ENCODE results near the gene KIAA1958. TPM values are rescaled to one million over a fixed set of nuclear protein-coding genes. Genes with fewer than 3 reads are reported as not detected.

The KIAA1958 gene
- total RNA-seq, 1 experiment from 2014 or later: 18.5 TPM

GRCh38 chr9:112700085-112700484, 213.5 kb downstream of the KIAA1958 start:
- TF ChIP-seq ZFX (IDR thresholded peaks at IDR 0.05) (no peak), TCF7L2 (IDR thresholded peaks at IDR 0.05; ENCODE audit: borderline replicate concordance, extremely low read depth, insufficient read depth, insufficient read length) (no peak), SIN3A (IDR thresholded peaks at IDR 0.05; ENCODE audit: low read depth) (no peak), CBX3 (IDR thresholded peaks at IDR 0.05; ENCODE audit: low read depth) (no peak), ZBTB33 (IDR thresholded peaks at IDR 0.05; ENCODE audit: extremely low read depth, insufficient replicate concordance, low read length) (no peak), JUND (IDR thresholded peaks at IDR 0.05) (no peak), EZH2 (IDR thresholded peaks at IDR 0.05) (no peak), EGR1 (IDR thresholded peaks at IDR 0.05; ENCODE audit: low read depth) (no peak), RAD21 (IDR thresholded peaks at IDR 0.05; ENCODE audit: low read depth) (no peak), SP1 (IDR thresholded peaks at IDR 0.05; ENCODE audit: low read depth) (no peak), POLR2AphosphoS5 (IDR thresholded peaks at IDR 0.05; ENCODE audit: low read depth, low read length) (no peak)
- TF ChIP-seq, protein P1, sequence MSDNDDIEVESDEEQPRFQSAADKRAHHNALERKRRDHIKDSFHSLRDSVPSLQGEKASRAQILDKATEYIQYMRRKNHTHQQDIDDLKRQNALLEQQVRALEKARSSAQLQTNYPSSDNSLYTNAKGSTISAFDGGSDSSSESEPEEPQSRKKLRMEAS (IDR thresholded peaks at IDR 0.05): no peak
- TF ChIP-seq, protein P2, sequence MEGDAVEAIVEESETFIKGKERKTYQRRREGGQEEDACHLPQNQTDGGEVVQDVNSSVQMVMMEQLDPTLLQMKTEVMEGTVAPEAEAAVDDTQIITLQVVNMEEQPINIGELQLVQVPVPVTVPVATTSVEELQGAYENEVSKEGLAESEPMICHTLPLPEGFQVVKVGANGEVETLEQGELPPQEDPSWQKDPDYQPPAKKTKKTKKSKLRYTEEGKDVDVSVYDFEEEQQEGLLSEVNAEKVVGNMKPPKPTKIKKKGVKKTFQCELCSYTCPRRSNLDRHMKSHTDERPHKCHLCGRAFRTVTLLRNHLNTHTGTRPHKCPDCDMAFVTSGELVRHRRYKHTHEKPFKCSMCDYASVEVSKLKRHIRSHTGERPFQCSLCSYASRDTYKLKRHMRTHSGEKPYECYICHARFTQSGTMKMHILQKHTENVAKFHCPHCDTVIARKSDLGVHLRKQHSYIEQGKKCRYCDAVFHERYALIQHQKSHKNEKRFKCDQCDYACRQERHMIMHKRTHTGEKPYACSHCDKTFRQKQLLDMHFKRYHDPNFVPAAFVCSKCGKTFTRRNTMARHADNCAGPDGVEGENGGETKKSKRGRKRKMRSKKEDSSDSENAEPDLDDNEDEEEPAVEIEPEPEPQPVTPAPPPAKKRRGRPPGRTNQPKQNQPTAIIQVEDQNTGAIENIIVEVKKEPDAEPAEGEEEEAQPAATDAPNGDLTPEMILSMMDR (IDR thresholded peaks at IDR 0.05 in 2 of 3, conservative IDR thresholded peaks at IDR 0.05 in 1 of 3; ENCODE audit: borderline replicate concordance in 1 of 3, insufficient read depth in 1 of 3, low read depth in 2 of 3, low read length in 2 of 3): no peak
- H3K9ac ChIP-seq (ENCODE audit: low read length): no peak overlapping the region
- RAD21 ChIA-PET (ENCODE audit: low non-redundant PET in 1 of 2, low total read pairs in 2 of 2, uncharacterized antibody in 2 of 2, unreplicated experiment in 2 of 2): no interaction called here
- CTCF ChIA-PET: no interaction called here
- H3K9me3 ChIP-seq (ENCODE audit: control insufficient read depth in 1 of 2, insufficient read depth in 1 of 2, low read depth in 1 of 2, low read length in 2 of 2): no peaks in the 10 kb centered on the region
- H3K27ac ChIP-seq (ENCODE audit: low read depth, low read length): no peak overlapping the region
- ATAC-seq: no peak
- POLR2A ChIA-PET: no interaction called here
- no peaks in the 10 kb centered on the region for H3K9me2 ChIP-seq (ENCODE audit: insufficient read depth)
- peaks cover 25% of the 10 kb centered on the region for H3K79me2 ChIP-seq (ENCODE audit: insufficient read depth, low read length)
- no TSS peak for BruUV-seq (replicated peaks)
- H2AFZ ChIP-seq (ENCODE audit: low read depth, low read length, poor library complexity, severe bottlenecking): no peak overlapping the region
- no peak for DNase-seq (ENCODE audit: low read depth, low spot score)
- peaks cover 0 to 5% of the 10 kb centered on the region in 2 experiments; a peak in 1 of 4 replicates for H3K36me3 ChIP-seq (ENCODE audit: control insufficient read depth in 1 of 2, insufficient read depth in 2 of 2, low read length in 2 of 2)
- no peaks in the 10 kb centered on the region for H3K4me1 ChIP-seq (ENCODE audit: control insufficient read depth in 1 of 2, insufficient read depth in 2 of 2, low read length in 2 of 2)
- intact Hi-C loops (cut with micrococcal nuclease): no loop called here
- H3K27me3 ChIP-seq (ENCODE audit: insufficient read depth, low read length): no peaks in the 10 kb centered on the region
- H4K20me1 ChIP-seq (ENCODE audit: insufficient read depth): 0 out of 2 replicates have a peak, but pooled peaks cover 4% of the 10 kb centered on the region
- H3K4me3 ChIP-seq (replicated peaks in 1 of 2; ENCODE audit: low read depth in 1 of 2, low read length in 2 of 2): no peak overlapping the region
- no peak overlapping the region for H3K4me2 ChIP-seq (ENCODE audit: low read length)

Data from HCT116 (cell line).